ENCODE results near the gene CLDN9.

- TF ChIP-seq EP300 (conservative IDR thresholded peaks at IDR 0.05; ENCODE audit: poor library complexity, severe bottlenecking) (no peak), EZH2 (IDR thresholded peaks at IDR 0.05; ENCODE audit: borderline replicate concordance, insufficient read depth, low read length, poor library complexity, severe bottlenecking) (no peak), POLR2AphosphoS5 (IDR thresholded peaks at IDR 0.05) (no peak), REST (IDR thresholded peaks at IDR 0.05; ENCODE audit: borderline replicate concordance) (no peak), SMC3 (conservative IDR thresholded peaks at IDR 0.05; ENCODE audit: poor library complexity) (no peak), RAD21 (conservative IDR thresholded peaks at IDR 0.05) (no peak), MXI1 (conservative IDR thresholded peaks at IDR 0.05; ENCODE audit: poor library complexity, severe bottlenecking) (no peak), TAF1 (IDR thresholded peaks at IDR 0.05; ENCODE audit: low read depth) (no peak)
- TF ChIP-seq, protein P1, sequence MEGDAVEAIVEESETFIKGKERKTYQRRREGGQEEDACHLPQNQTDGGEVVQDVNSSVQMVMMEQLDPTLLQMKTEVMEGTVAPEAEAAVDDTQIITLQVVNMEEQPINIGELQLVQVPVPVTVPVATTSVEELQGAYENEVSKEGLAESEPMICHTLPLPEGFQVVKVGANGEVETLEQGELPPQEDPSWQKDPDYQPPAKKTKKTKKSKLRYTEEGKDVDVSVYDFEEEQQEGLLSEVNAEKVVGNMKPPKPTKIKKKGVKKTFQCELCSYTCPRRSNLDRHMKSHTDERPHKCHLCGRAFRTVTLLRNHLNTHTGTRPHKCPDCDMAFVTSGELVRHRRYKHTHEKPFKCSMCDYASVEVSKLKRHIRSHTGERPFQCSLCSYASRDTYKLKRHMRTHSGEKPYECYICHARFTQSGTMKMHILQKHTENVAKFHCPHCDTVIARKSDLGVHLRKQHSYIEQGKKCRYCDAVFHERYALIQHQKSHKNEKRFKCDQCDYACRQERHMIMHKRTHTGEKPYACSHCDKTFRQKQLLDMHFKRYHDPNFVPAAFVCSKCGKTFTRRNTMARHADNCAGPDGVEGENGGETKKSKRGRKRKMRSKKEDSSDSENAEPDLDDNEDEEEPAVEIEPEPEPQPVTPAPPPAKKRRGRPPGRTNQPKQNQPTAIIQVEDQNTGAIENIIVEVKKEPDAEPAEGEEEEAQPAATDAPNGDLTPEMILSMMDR (IDR thresholded peaks at IDR 0.05; ENCODE audit: poor library complexity, severe bottlenecking): no peak
Observed at GRCh38 chr16:3000540-3000939, 12.2 kb upstream of the CLDN9 start.

All from neural cell (in vitro differentiated cells).